ENCODE measurements around the gene THBS3.

The THBS3 gene

DNA sequence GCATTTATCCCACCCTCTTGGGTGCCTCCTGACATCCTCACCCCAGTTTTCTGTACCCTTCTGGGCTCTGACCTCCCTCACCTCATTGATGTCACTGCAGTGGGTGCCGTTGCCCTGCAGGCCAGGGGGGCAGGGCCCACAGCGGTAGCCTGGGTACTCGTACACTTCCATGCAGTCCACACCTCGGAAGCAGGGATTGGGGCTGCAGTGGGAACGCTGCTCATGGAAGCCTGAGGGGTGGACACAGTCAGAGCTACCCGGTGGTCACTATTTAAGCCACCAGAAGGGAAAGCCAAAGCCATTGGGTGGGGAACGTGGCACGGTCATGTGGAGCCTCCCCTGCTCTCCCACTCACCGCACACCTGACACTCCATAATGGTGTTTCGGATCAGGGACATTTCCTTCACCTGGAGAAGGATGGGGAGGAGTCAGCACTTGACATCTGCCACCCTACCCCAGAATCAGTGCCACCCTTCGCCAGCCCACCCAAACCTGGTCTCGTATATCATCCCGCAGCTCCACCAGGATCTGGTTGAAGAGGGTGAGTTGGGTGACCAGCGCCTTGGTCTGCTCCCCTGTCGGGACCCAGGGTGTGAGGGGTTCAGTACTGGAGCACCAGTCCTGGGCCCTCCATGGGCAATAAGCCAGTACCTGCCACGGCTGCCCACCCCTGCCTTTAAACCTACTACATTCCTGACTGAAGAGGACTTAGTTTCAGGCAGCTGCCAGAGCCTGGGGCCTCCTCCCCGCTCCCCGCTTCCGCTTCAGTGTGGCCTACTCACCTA is 4.8 kb downstream of the THBS3 start:
- no peak overlapping the region for H3K9ac ChIP-seq (ENCODE audit: low read length)
- H3K79me2 ChIP-seq (ENCODE audit: low read length) = no peaks in the 10 kb centered on the region
- TF ChIP-seq, protein P1, sequence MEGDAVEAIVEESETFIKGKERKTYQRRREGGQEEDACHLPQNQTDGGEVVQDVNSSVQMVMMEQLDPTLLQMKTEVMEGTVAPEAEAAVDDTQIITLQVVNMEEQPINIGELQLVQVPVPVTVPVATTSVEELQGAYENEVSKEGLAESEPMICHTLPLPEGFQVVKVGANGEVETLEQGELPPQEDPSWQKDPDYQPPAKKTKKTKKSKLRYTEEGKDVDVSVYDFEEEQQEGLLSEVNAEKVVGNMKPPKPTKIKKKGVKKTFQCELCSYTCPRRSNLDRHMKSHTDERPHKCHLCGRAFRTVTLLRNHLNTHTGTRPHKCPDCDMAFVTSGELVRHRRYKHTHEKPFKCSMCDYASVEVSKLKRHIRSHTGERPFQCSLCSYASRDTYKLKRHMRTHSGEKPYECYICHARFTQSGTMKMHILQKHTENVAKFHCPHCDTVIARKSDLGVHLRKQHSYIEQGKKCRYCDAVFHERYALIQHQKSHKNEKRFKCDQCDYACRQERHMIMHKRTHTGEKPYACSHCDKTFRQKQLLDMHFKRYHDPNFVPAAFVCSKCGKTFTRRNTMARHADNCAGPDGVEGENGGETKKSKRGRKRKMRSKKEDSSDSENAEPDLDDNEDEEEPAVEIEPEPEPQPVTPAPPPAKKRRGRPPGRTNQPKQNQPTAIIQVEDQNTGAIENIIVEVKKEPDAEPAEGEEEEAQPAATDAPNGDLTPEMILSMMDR (IDR thresholded peaks at IDR 0.05; ENCODE audit: low read depth, low read length) = no peak
- no peak for TF ChIP-seq EZH2phosphoT487 (IDR thresholded peaks at IDR 0.05; ENCODE audit: low read depth)
- no peak overlapping the region for H2AFZ ChIP-seq (ENCODE audit: low read depth, low read length)
- H3K27me3 ChIP-seq (ENCODE audit: low read depth, low read length) = no peaks in the 10 kb centered on the region
- H3K36me3 ChIP-seq (replicated peaks; ENCODE audit: low read depth, low read length) = no peaks in the 10 kb centered on the region
- H3K4me1 ChIP-seq (ENCODE audit: low read length) = peaks cover 11% of the 10 kb centered on the region
- H3K27ac ChIP-seq (ENCODE audit: low read length) = no peak overlapping the region
- no peaks in the 10 kb centered on the region for H4K20me1 ChIP-seq (ENCODE audit: insufficient read depth, low read length)
- H3K4me3 ChIP-seq (ENCODE audit: low read length) = no peak overlapping the region
- no peaks in the 10 kb centered on the region for H3K9me3 ChIP-seq (ENCODE audit: insufficient read depth, low read length)
- H3K4me2 ChIP-seq (ENCODE audit: low read length) = no peak overlapping the region

DNA sequence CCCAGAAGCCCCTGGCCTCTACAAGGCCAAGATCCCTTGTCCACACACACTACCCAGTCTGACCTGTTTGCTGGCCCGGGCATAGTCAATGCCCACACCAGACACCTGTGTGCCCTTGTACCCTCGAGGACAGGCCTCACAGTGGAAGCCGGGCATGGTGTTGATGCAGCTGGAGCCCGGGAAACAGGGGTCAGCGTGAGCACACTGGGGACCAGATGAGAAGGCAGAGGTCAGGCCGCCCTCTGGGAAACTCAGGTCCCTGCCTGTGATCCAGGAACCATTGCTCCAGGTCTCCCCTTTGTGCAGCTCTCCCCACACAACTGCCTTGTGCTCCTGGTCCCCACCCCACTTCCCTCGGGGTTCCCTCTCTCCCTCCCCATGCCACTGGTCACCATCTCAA is 5.5 kb downstream of the THBS3 start:
- H3K79me2 ChIP-seq (ENCODE audit: low read length) = no peaks in the 10 kb centered on the region
- H4K20me1 ChIP-seq (ENCODE audit: insufficient read depth, low read length) = no peaks in the 10 kb centered on the region
- H3K4me3 ChIP-seq (ENCODE audit: low read length) = no peak overlapping the region
- H3K9ac ChIP-seq (ENCODE audit: low read length) = no peak overlapping the region
- no peaks in the 10 kb centered on the region for H3K9me3 ChIP-seq (ENCODE audit: insufficient read depth, low read length)
- H3K27ac ChIP-seq (ENCODE audit: low read length) = no peak overlapping the region
- H3K27me3 ChIP-seq (ENCODE audit: low read depth, low read length) = no peaks in the 10 kb centered on the region
- peaks cover 3% of the 10 kb centered on the region for H3K4me1 ChIP-seq (ENCODE audit: low read length)
- H2AFZ ChIP-seq (ENCODE audit: low read depth, low read length) = no peak overlapping the region
- no peak for TF ChIP-seq EZH2phosphoT487 (IDR thresholded peaks at IDR 0.05; ENCODE audit: low read depth)
- TF ChIP-seq, protein P1 (IDR thresholded peaks at IDR 0.05; ENCODE audit: low read depth, low read length) = no peak
- no peak overlapping the region for H3K4me2 ChIP-seq (ENCODE audit: low read length)
- no peaks in the 10 kb centered on the region for H3K36me3 ChIP-seq (replicated peaks; ENCODE audit: low read depth, low read length)

- H3K4me3 ChIP-seq (ENCODE audit: low read length) = no peak overlapping the region
- H3K27ac ChIP-seq (ENCODE audit: low read length) = no peak overlapping the region
- H4K20me1 ChIP-seq (ENCODE audit: insufficient read depth, low read length) = no peaks in the 10 kb centered on the region
- no peaks in the 10 kb centered on the region for H3K27me3 ChIP-seq (ENCODE audit: low read depth, low read length)
- H3K9ac ChIP-seq (ENCODE audit: low read length) = no peak overlapping the region
- H2AFZ ChIP-seq (ENCODE audit: low read depth, low read length) = no peak overlapping the region
- no peaks in the 10 kb centered on the region for H3K79me2 ChIP-seq (ENCODE audit: low read length)
- no peaks in the 10 kb centered on the region for H3K9me3 ChIP-seq (ENCODE audit: insufficient read depth, low read length)
- no peaks in the 10 kb centered on the region for H3K4me1 ChIP-seq (ENCODE audit: low read length)
- TF ChIP-seq EZH2phosphoT487 (IDR thresholded peaks at IDR 0.05; ENCODE audit: low read depth) = no peak
- TF ChIP-seq, protein P1 (IDR thresholded peaks at IDR 0.05; ENCODE audit: low read depth, low read length) = no peak
- H3K4me2 ChIP-seq (ENCODE audit: low read length) = no peak overlapping the region
- H3K36me3 ChIP-seq (replicated peaks; ENCODE audit: low read depth, low read length) = no peaks in the 10 kb centered on the region
Measured at GRCh38 chr1:155200920-155201319, 6.8 kb downstream of the THBS3 start.

- H3K4me3 ChIP-seq (ENCODE audit: low read length) = no peak overlapping the region
- no peak overlapping the region for H3K27ac ChIP-seq (ENCODE audit: low read length)
- TF ChIP-seq, protein P1 (IDR thresholded peaks at IDR 0.05; ENCODE audit: low read depth, low read length) = no peak
- TF ChIP-seq EZH2phosphoT487 (IDR thresholded peaks at IDR 0.05; ENCODE audit: low read depth) = no peak
- H3K9me3 ChIP-seq (ENCODE audit: insufficient read depth, low read length) = no peaks in the 10 kb centered on the region
- H2AFZ ChIP-seq (ENCODE audit: low read depth, low read length) = no peak overlapping the region
- no peaks in the 10 kb centered on the region for H3K27me3 ChIP-seq (ENCODE audit: low read depth, low read length)
- no peak overlapping the region for H3K4me2 ChIP-seq (ENCODE audit: low read length)
- H4K20me1 ChIP-seq (ENCODE audit: insufficient read depth, low read length) = no peaks in the 10 kb centered on the region
- H3K9ac ChIP-seq (ENCODE audit: low read length) = no peak overlapping the region
- H3K36me3 ChIP-seq (replicated peaks; ENCODE audit: low read depth, low read length) = no peaks in the 10 kb centered on the region
- peaks cover 6% of the 10 kb centered on the region for H3K4me1 ChIP-seq (ENCODE audit: low read length)
- no peaks in the 10 kb centered on the region for H3K79me2 ChIP-seq (ENCODE audit: low read length)
Measured at GRCh38 chr1:155199792-155200191, 7.9 kb downstream of the THBS3 start.

Measured in OCI-LY3 (cell line).